BE2C (cell line): ENCODE measurements around the gene DOHH.

Source experiments
- DNase-seq: peaks from one replicate; pipeline ENCODE4 v3.0.0-alpha.2; 2020
- H3K27me3 ChIP-seq: fragments of 250-450 bp; sonication (Bioruptor Pico); 2 replicates; pipeline ENCODE4 v1.5.1; 2020; ENCODE audit warnings: mild to moderate bottlenecking
- H3K36me3 ChIP-seq: fragments of 250-450 bp; sonication (Bioruptor Pico); 2 replicates; pipeline ENCODE4 v1.5.1; 2020; ENCODE audit warnings: mild to moderate bottlenecking
- H3K4me1 ChIP-seq: fragments of 250-450 bp; sonication (Bioruptor Pico); 2 replicates; pipeline ENCODE4 v1.5.1; 2020
- H3K4me3 ChIP-seq: 2 replicates; pipeline ENCODE4 v1.5.1; 2011; ENCODE audit warnings: low read depth, low read length
- H3K9me3 ChIP-seq: fragments of 250-450 bp; sonication (Bioruptor Pico); 2 replicates; pipeline ENCODE4 v1.5.1; 2020
- CTCF ChIP-seq: IDR thresholded peaks from 2 replicates; pipeline ENCODE4 v1.5.1; 2012; ENCODE audit warnings: mild to moderate bottlenecking, low read depth, low read length

The DOHH gene

GRCh38 chr19:3535981-3536380, 35.5 kb upstream of the DOHH start:
- Histone ChIP-seq H3K27me3 (no peaks in the 10 kb centered on the region), H3K4me1 (no peaks in the 10 kb centered on the region), H3K9me3 (no peaks in the 10 kb centered on the region), H3K36me3 (peaks cover 40% of the 10 kb centered on the region), H3K4me3 (no peak overlapping the region)
- no peak for DNase-seq
- TF ChIP-seq CTCF: no peak

- H3K36me3 ChIP-seq: peaks cover 40% of the 10 kb centered on the region
- no peak for TF ChIP-seq CTCF
- H3K9me3 ChIP-seq: no peaks in the 10 kb centered on the region
- H3K4me1 ChIP-seq: no peaks in the 10 kb centered on the region
- peak; percentile 8 for DNase-seq
- no peaks in the 10 kb centered on the region for H3K27me3 ChIP-seq
- H3K4me3 ChIP-seq: no peak overlapping the region
Observed at GRCh38 chr19:3535563-3535965, 35.1 kb upstream of the DOHH start.

GRCh38 chr19:3535235-3535535, 34.7 kb upstream of the DOHH start:
- no peaks in the 10 kb centered on the region for H3K9me3 ChIP-seq
- no peaks in the 10 kb centered on the region for H3K4me1 ChIP-seq
- peaks cover 40% of the 10 kb centered on the region for H3K36me3 ChIP-seq
- DNase-seq: no peak
- H3K4me3 ChIP-seq: no peak overlapping the region
- TF ChIP-seq CTCF: no peak
- no peaks in the 10 kb centered on the region for H3K27me3 ChIP-seq

- H3K4me1 ChIP-seq: no peaks in the 10 kb centered on the region
- H3K27me3 ChIP-seq: no peaks in the 10 kb centered on the region
- H3K36me3 ChIP-seq: peaks cover 40% of the 10 kb centered on the region
- no peak overlapping the region for H3K4me3 ChIP-seq
- H3K9me3 ChIP-seq: no peaks in the 10 kb centered on the region
- DNase-seq: no peak
- no peak for TF ChIP-seq CTCF
Observed at GRCh38 chr19:3534375-3535234, 34.1 kb upstream of the DOHH start.

GRCh38 chr19:3533563-3534216, 33.2 kb upstream of the DOHH start:
- no peak overlapping the region for H3K4me3 ChIP-seq
- no peak for TF ChIP-seq CTCF
- DNase-seq: no peak
- H3K9me3 ChIP-seq: no peaks in the 10 kb centered on the region
- no peaks in the 10 kb centered on the region for H3K4me1 ChIP-seq
- H3K27me3 ChIP-seq: no peaks in the 10 kb centered on the region
- H3K36me3 ChIP-seq: peaks cover 40% of the 10 kb centered on the region

GRCh38 chr19:3533033-3533432, 32.6 kb upstream of the DOHH start:
- Histone ChIP-seq H3K36me3 (peaks cover 43% of the 10 kb centered on the region), H3K4me1 (no peaks in the 10 kb centered on the region), H3K27me3 (no peaks in the 10 kb centered on the region), H3K9me3 (no peaks in the 10 kb centered on the region), H3K4me3 (no peak overlapping the region)
- TF ChIP-seq CTCF: no peak
- no peak for DNase-seq
